ENCODE measurements around the gene VAV3. TPM values are rescaled to one million over a fixed set of nuclear protein-coding genes. Genes with fewer than 3 reads are reported as not detected.

The VAV3 gene
- total and polyA plus RNA-seq, 9 of the 15 experiments (the other 6 are each of a cell fraction or from before 2014, with no cell fraction given) = not detected

DNA sequence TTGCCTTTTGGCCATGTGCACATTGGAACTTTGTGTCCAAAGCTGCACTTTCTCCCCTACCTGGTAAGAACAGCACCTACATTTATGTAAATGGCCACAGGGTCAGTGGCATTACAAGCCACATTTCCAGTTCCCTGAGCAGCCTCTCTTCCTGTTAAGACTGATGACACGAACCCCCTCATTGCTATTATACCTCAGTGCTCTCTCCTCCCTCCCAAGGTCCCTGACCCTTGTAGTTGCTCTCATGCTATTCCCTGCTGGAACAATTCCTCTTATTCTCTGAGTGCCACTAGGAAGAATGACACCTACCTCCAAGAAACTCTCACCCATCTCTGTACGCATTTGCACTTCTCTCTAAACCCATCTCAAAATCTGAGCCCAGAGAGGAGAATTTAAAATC lies 14.9 kb upstream of the VAV3 start (continued):
- TF ChIP-seq SNIP1 (IDR thresholded peaks at IDR 0.05; ENCODE audit: low read depth) = no peak

- no peaks in the 10 kb centered on the region for H3K36me3 ChIP-seq (ENCODE audit: control insufficient read depth, insufficient read depth, low read length)
- ChIA-PET POLR2A (interaction anchor here (0.8 kb wide), 1 partner anchor 14 kb away, joined by 3 read pairs; no protein-coding TSS in a partner anchor), CTCF (ENCODE audit: low intra/inter-chr PET ratio) (no interaction called here)
- no TSS peak for BruUV-seq (replicated peaks)
- H3K4me3 ChIP-seq = no peak overlapping the region
- no peaks in the 10 kb centered on the region for H3K4me1 ChIP-seq (replicated peaks in 1 of 2; ENCODE audit: control insufficient read depth in 2 of 2, insufficient read depth in 2 of 2, low read length in 2 of 2)
- no peaks in the 10 kb centered on the region; a peak in 3 of 5 replicates for H3K27me3 ChIP-seq (ENCODE audit: control insufficient read depth in 2 of 2, insufficient read depth in 2 of 2, low read length in 2 of 2)
- H3K4me2 ChIP-seq (ENCODE audit: insufficient read depth, low read length) = no peak overlapping the region
- no peaks in the 10 kb centered on the region for H3K9me3 ChIP-seq (replicated peaks; ENCODE audit: control insufficient read depth, insufficient read depth, low read depth, low read length)
- in situ Hi-C loops (cut with MboI) (no loop called here), intact Hi-C loops (cut with micrococcal nuclease) (no loop called here)
- DNase-seq (ENCODE audit: extremely low read depth in 1 of 4, low spot score in 3 of 4) (no peak), FAIRE-seq (no peak), ATAC-seq (no peak)
- WGBS (ENCODE audit: insufficient coverage, low coverage, missing lambda C conversion rate) = 0% methylated on average over 3 of the region's 3 CpGs
- TF ChIP-seq MLX (CRISPR knock-in tag; conservative IDR thresholded peaks at IDR 0.05) (no peak), ZNF764 (CRISPR knock-in tag; IDR thresholded peaks at IDR 0.05; ENCODE audit: low read depth) (no peak), ZNF165 (CRISPR knock-in tag; IDR thresholded peaks at IDR 0.05; ENCODE audit: borderline replicate concordance) (no peak), MTF1 (CRISPR knock-in tag; IDR thresholded peaks at IDR 0.05; ENCODE audit: borderline replicate concordance) (no peak), MCM7 (IDR thresholded peaks at IDR 0.05) (no peak), NEUROD1 (IDR thresholded peaks at IDR 0.05; ENCODE audit: borderline replicate concordance, low read depth, low read length, partially characterized antibody) (no peak), U2AF2 (optimal IDR thresholded peaks at IDR 0.05; ENCODE audit: low read depth, low read length) (no peak), IRF2 (CRISPR knock-in tag; IDR thresholded peaks at IDR 0.05) (no peak), FUS (optimal IDR thresholded peaks at IDR 0.05; ENCODE audit: low read depth, low read length) (no peak), EWSR1 (IDR thresholded peaks at IDR 0.05; ENCODE audit: borderline replicate concordance, low read depth, partially characterized antibody) (no peak), ZNF282 (CRISPR knock-in tag; IDR thresholded peaks at IDR 0.05) (no peak)
- H3K9ac ChIP-seq (ENCODE audit: insufficient read depth in 1 of 2, low read depth in 2 of 2, low read length in 2 of 2) = no peak overlapping the region
- no peaks in the 10 kb centered on the region for H4K20me1 ChIP-seq (replicated peaks; ENCODE audit: control insufficient read depth, insufficient read depth, low read length)
- no peak overlapping the region for H3K27ac ChIP-seq (ENCODE audit: extremely low read depth, low read depth, low read length)
- H3K9me1 ChIP-seq (ENCODE audit: control insufficient read depth, insufficient read depth, low read length) = no peaks in the 10 kb centered on the region
- no peak overlapping the region for H2AFZ ChIP-seq (ENCODE audit: low read depth, low read length)
- H3K79me2 ChIP-seq (ENCODE audit: control insufficient read depth, insufficient read depth, low read length) = no peaks in the 10 kb centered on the region
These were observed 14.1 kb upstream of the VAV3 start for GRCh38 chr1:107979088-107979487.
